Stimulated activated CD4-positive, alpha-beta T cell treated with anti-CD3 and anti-CD28 coated beads, TNF-alpha, amount 100 ng/mL, for 48 hours (primary cell): ENCODE data around the gene CACNA2D4.

ENCODE experiments used
- DNase-seq, 3 donors: peaks; one replicate each; pipeline ENCODE4 v3.0.0-alpha.2; 2020; ENCODE audit warnings: low read depth in 3 of 3

Gene CACNA2D4

DNA sequence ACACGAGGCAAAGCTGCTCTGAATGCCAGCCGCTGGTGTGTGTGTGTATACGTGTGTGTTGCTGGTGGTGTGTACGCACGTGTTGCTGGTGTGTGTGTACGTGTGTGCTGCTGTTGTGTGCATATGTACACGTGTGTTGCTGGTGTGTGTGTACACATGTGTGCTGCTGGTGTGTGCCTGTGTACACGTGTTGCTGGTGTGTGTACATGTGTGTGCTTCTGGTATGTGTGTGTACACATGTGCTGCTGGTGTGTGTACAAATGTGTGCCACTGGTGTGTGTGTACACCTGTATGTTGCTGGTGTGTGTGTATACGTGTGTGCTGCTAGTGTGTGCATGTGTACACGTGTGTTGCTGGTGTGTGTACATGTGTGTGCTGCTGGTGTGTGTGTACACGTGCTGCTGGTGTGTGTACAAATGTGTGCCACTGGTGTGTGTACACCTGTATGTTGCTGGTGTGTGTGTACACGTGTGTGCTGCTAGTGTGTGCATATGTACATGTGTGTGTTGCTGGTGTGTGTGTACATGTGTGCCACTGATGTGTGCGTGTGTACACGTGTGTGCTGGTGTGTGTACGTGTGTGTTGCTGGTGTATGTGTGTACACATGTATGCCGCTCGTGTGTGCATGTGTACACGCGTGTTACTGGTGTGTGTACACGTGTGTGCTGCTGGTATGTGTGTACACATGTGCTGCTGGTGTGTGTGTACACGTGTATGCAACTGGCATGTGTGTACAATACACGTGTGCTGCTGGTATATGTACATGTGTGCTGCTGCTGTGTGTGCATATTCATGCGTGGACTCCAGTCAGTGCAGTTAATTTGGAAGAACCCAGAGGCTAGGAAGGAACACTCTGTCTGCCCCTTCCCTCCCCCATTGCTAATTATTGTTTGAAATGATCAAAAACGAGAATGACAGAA lies 47.2 kb downstream of the CACNA2D4 start:
- DNase-seq: no peak

- DNase-seq: no peak
Observed at GRCh38 chr12:1870086-1870485, 48.4 kb downstream of the CACNA2D4 start.

DNA sequence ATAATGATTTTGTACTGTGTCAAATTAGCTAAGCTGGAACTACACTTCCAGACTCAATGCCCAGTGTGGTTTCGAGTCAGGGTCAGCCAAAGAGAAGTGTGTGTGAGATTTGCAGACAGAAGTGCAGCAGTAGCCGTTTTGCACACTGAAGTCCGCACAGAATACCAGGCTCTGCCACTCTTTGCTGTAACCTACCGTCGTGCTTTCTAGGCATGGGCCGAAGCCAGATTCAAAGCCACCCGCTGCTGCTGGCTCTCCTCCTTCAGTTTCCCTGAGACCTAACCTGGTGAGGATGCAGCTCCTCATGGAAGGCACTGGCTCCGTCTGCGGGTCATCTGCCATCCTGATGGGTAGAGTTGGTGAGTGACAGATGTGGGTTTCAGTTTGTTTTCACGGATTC lies 49.3 kb downstream of the CACNA2D4 start:
- DNase-seq: no peak

GRCh38 chr12:1865284-1865866 lies 53.1 kb downstream of the CACNA2D4 start:
- no peak for DNase-seq

GRCh38 chr12:1864867-1865266 lies 53.6 kb downstream of the CACNA2D4 start:
- no peak for DNase-seq

DNA sequence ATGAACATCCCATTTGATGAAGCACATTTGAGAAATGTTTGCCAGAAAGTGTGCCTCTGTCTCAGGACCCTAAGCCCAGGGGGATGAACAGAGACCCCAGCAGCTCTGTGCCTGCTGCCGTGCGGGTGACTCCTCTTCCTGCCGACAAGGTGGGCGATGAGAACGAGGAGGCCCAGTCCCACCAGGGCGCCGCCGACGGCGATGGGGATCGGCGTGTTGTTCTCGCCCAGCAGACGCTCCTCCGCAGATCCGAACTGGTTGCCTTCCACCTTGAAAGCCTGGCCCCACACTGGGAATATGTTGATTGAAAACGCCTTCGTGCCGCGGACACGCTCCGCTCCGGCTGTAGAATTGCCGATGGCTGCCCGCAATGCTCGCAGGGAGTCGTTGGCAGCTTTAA lies 54.0 kb downstream of the CACNA2D4 start:
- no peak for DNase-seq

DNA sequence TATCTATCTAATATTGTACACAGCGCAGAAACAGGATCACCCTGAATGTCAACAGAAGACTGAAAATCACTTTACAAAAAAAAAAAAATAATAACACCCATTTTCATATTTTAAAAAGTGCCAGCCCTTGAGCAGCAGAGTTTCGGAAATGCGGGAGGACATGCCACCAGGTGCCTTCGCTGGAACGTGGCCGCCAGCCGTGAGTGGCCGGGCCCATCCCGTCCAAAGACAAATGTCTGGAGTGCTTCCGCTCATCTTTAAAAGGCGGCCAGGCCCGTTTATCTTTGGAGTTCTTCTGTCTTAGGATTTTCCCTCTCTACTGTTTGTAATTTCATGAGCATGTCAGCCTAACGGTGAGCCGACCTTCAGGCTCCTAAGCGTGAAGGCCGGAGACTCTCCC lies 54.6 kb downstream of the CACNA2D4 start:
- no peak for DNase-seq

DNA sequence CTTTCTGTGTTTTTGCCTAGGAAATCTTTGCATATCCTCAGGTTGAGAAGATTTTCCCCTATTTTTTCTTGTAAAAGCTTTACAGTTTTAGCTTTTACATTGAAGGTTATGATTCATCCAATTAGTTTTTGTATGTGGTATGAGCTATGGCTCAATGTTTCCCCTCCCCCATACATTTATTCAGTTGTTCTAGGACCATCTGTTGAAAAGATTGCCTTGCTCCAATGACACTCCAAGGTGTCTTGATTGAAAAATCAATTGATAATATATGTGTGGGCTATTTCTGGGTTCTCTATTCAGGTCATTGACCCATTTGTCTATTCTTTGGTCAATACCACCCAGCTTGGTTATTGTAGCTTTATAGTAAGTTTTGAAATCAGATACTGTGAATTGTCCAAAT lies 55.5 kb downstream of the CACNA2D4 start:
- no peak for DNase-seq

- DNase-seq: no peak
Observed at GRCh38 chr12:1859643-1860042, 58.8 kb downstream of the CACNA2D4 start.

DNA sequence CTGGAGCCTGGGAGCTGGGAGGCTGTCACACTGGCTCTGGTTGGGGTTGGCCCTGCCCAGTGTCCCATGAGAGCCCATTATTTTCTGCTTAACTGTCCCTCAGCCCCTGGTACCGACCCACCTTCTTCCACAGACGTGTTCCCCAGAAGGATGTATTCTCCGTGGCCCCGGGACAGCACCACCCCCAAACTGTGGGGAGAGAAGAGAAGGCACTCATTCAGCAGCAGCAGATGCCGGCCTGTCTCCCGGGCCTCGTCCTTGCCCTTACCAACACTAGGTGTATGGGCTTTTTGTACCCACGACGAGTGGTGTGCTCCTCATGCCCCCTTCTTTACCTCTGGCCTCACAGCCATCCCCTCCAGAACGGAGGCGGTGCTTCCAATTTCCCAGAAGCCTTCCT lies 60.0 kb downstream of the CACNA2D4 start:
- DNase-seq: no peak

- DNase-seq: no peak
Observed at GRCh38 chr12:1857821-1858220, 60.6 kb downstream of the CACNA2D4 start.

DNA sequence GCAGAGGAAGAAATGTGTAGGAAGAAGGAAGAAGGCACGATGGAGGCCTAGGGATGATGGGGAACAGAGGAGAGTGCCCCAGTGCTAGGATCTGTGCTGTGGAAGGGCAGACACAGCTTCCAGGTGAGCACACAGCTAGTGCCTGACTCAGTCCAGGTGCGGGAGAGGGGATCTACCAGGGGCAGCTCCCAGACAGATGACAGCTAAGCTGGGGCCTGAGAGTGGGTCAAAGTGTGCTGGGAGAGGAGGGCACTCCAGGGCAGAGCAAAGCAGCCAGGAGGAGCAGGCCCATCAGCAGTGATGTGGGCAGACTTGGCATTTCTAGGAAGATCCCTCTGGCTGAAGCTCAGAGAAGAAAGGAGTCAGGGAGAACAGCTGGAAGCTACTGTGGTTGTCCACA lies 61.4 kb downstream of the CACNA2D4 start:
- no peak for DNase-seq

GRCh38 chr12:1855241-1855640 lies 63.2 kb downstream of the CACNA2D4 start:
- no peak for DNase-seq

GRCh38 chr12:1853716-1854115 lies 64.7 kb downstream of the CACNA2D4 start:
- no peak for DNase-seq

GRCh38 chr12:1852076-1852475 lies 66.4 kb downstream of the CACNA2D4 start:
- no peak for DNase-seq

GRCh38 chr12:1851151-1851701 lies 67.2 kb downstream of the CACNA2D4 start:
- DNase-seq: no peak

GRCh38 chr12:1848745-1849144 lies 69.7 kb downstream of the CACNA2D4 start:
- no peak for DNase-seq

GRCh38 chr12:1848146-1848545 lies 70.3 kb downstream of the CACNA2D4 start:
- DNase-seq: no peak

DNA sequence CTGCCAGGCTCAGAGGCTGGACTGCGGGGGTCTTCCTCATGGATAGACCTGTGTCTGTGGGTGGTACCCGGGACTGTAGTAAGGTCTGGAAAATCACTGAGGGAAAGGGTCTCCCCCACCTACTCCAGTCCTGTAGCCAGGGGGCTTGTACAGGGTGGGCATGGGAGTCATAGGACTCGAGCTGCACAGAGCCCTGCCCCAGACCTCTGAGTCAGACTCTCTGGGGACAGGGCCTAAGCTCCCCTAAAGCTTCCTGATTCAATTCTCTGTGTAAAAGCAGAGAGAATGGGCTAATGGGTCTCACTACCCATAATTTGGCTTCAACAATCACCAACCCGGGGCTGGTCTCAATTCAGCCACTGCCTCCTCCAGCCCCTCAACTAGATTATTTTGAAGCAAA lies 71.0 kb downstream of the CACNA2D4 start:
- no peak for DNase-seq

DNA sequence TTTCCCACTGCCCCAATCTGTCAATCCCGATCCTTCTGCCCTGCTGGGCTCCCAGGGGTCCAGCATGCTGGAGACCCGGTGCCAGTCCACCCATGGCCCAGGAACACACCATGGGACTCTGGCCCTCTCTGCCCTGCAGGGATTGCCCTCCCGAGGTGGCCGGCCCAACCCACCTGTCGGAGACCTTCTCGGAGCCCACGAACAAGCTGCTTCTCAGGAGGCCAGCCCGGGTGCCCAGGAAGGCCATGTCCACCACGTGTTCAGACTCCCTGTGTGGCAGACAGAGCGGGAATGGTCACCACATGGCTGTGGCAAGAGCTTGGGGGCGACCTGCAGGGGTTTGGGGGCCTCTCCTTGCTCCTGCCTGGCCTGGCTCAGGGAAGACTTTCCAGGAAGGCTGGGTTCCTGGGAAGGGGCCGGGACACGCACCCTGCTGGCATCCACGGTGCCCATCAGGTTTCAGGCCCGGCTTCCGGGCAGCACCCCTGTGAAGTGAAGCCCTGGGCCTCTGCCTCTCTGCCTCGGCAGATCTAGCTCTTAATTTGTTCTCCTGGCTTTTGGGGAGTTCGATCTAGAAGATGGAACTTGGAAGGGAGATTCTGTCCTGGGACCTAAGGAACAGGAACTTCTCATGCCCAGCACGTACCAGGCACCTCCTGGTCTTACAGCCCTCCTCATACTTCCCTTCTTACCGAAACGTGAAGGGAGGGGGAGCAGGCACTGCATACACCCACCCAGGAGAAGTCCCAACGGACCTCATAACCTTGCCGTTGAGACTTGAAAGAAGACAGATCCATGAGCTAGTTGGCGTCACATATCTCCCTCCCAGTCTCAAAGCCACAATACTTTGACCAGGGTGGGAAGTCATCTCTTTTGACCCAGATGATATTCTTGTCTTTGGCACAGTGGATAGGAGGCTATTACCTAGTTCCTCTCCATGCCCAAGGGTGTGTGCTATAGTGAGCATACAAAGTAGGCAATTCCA lies 71.7 kb downstream of the CACNA2D4 start:
- DNase-seq: no peak

DNA sequence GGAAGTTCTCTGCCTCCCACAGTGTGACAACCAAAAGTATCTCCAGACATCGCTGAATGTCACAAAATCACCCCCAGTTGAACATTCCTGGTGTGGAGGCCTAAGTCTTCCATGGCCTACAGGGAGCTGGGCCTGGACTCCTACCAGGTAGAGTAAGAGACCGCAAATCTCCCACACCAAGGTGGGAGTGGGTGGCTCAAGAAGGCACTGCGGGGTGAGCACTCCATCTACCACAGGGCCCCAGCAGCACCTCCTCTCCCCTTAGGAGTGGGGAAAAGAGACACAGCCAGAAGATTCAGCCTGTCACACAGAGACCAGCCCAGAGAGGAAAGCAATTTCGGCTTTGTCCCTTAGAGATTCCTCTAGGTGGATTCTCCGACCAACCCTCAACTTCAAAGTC lies 72.6 kb downstream of the CACNA2D4 start:
- no peak for DNase-seq

- DNase-seq: no peak
Observed at GRCh38 chr12:1845427-1845826, 73.0 kb downstream of the CACNA2D4 start.
